Smooth muscle cell (in vitro differentiated cells): ENCODE measurements around the gene C9orf50. TPM values are rescaled to one million over a fixed set of nuclear protein-coding genes. Genes with fewer than 3 reads are reported as not detected.

Experiments
- DNase-seq: peaks from one replicate; lab custom pipeline; 2025; ENCODE audit not compliant: unreplicated experiment; lab: John Stamatoyannopoulos, UW
- H2AFZ ChIP-seq: fragments of 200-600 bp; sonication (generic); 2 replicates; pipeline ENCODE4 v1.6.0; 2016; ENCODE audit warnings: antibody characterized with exemption, low read depth, mild to moderate bottlenecking
- H3F3A ChIP-seq: fragments of 200-600 bp; sonication (generic); 2 replicates; pipeline ENCODE4 v1.6.0; 2017; ENCODE audit warnings: antibody characterized with exemption, low read depth
- H3K27ac ChIP-seq: fragments of 200-600 bp; sonication (generic); 2 replicates; pipeline ENCODE4 v1.5.1; 2016; ENCODE audit warnings: low read depth, mild to moderate bottlenecking
- H3K27me3 ChIP-seq: fragments of 200-600 bp; sonication (generic); 2 replicates; pipeline ENCODE4 v1.6.1; 2016; ENCODE audit warnings: low read depth, mild to moderate bottlenecking
- H3K36me3 ChIP-seq: fragments of 200-600 bp; sonication (generic); 2 replicates; pipeline ENCODE4 v1.5.1; 2016; ENCODE audit warnings: low read depth
- H3K4me1 ChIP-seq: fragments of 200-600 bp; sonication (generic); 2 replicates; pipeline ENCODE4 v1.5.1; 2016; ENCODE audit warnings: low read depth
- H3K4me2 ChIP-seq: fragments of 200-600 bp; sonication (generic); 2 replicates; pipeline ENCODE4 v1.6.0; 2016; ENCODE audit warnings: mild to moderate bottlenecking
- H3K4me3 ChIP-seq: fragments of 200-600 bp; sonication (generic); 2 replicates; pipeline ENCODE4 v1.5.1; 2016; ENCODE audit warnings: mild to moderate bottlenecking
- H3K79me2 ChIP-seq: fragments of 200-600 bp; sonication (generic); 2 replicates; pipeline ENCODE4 v1.6.0; 2016; ENCODE audit warnings: low read depth, mild to moderate bottlenecking
- H3K9ac ChIP-seq: fragments of 200-600 bp; sonication (generic); 2 replicates; pipeline ENCODE4 v1.6.0; 2016; ENCODE audit warnings: low read depth
- H3K9me3 ChIP-seq: fragments of 200-600 bp; sonication (generic); replicated peaks from 2 replicates; pipeline ENCODE4 v1.5.1; 2016; ENCODE audit warnings: low read depth
- H4K20me1 ChIP-seq: fragments of 200-600 bp; sonication (generic); 2 replicates; pipeline ENCODE4 v1.6.0; 2016; ENCODE audit warnings: low read depth
- CTCF ChIP-seq: fragments of 200-600 bp; sonication (generic); IDR thresholded peaks from 2 replicates; pipeline ENCODE4 v1.5.1; 2017; ENCODE audit warnings: borderline replicate concordance, mild to moderate bottlenecking, antibody characterized with exemption; ENCODE audit not compliant: insufficient read depth, poor library complexity, severe bottlenecking
- WGBS: methylation state at CpG from one replicate; pipeline ENCODE4 v1.1.7; 2016; ENCODE audit warnings: low lambda C conversion rate; 5-methylcytosine and 5-hydroxymethylcytosine counted together
- polyA plus RNA-seq: library from polyadenylated mRNA; unstranded; fragments of >200 nt; fragmentation: Nextera tagmentation; extraction: Ambion mirVana; gene quantifications from 2 replicates; pipeline ENCODE4 v1.2.1, GENCODE V29; 2016
- total RNA-seq: library from RNA; depleted of rRNA; stranded (reverse); fragments of >200 nt; gene quantifications from 2 replicates; pipeline ENCODE4 v1.2.3, GENCODE V29; 2014

C9orf50 gene
- total and polyA plus RNA-seq, 2 experiments from 2014 or later: 0.59 TPM; not detected in 1

GRCh38 chr9:129653823-129654553 lies 33.1 kb upstream of the C9orf50 start:
- Histone ChIP-seq H4K20me1 (no peaks in the 10 kb centered on the region), H3K27ac (no peak overlapping the region), H2AFZ (peak overlapping the region; percentile 71), H3K9me3 (no peaks in the 10 kb centered on the region), H3K4me3 (no peak overlapping the region), H3K36me3 (no peaks in the 10 kb centered on the region), H3K79me2 (no peaks in the 10 kb centered on the region), H3K4me2 (peak overlapping the region; percentile 16), H3K27me3 (no peaks in the 10 kb centered on the region), H3K4me1 (no peaks in the 10 kb centered on the region), H3K9ac (no peak overlapping the region), H3F3A (peaks cover 11% of the 10 kb centered on the region)
- no peak for DNase-seq
- 38% methylated on average over 17 of the region's 19 CpGs for WGBS
- no peak for TF ChIP-seq CTCF

- H3F3A ChIP-seq: no peaks in the 10 kb centered on the region
- no peak overlapping the region for H3K4me2 ChIP-seq
- TF ChIP-seq CTCF: no peak
- no peaks in the 10 kb centered on the region for H3K36me3 ChIP-seq
- no peak overlapping the region for H2AFZ ChIP-seq
- no peaks in the 10 kb centered on the region for H4K20me1 ChIP-seq
- no peaks in the 10 kb centered on the region for H3K9me3 ChIP-seq
- no peak overlapping the region for H3K4me3 ChIP-seq
- H3K79me2 ChIP-seq: no peaks in the 10 kb centered on the region
- no peak overlapping the region for H3K9ac ChIP-seq
- no peak for DNase-seq
- H3K27ac ChIP-seq: no peak overlapping the region
- no peaks in the 10 kb centered on the region for H3K4me1 ChIP-seq
- no peaks in the 10 kb centered on the region for H3K27me3 ChIP-seq
- WGBS: 84% methylated on average over 10 of the region's 10 CpGs
Observed at GRCh38 chr9:129650680-129651235, 29.9 kb upstream of the C9orf50 start.

- H3K9ac ChIP-seq: no peak overlapping the region
- no peaks in the 10 kb centered on the region for H3K4me1 ChIP-seq
- H3K27me3 ChIP-seq: no peaks in the 10 kb centered on the region
- H3K9me3 ChIP-seq: no peaks in the 10 kb centered on the region
- no peak for DNase-seq
- no peak overlapping the region for H3K4me3 ChIP-seq
- H3K79me2 ChIP-seq: no peaks in the 10 kb centered on the region
- no peaks in the 10 kb centered on the region for H3K36me3 ChIP-seq
- no peak for TF ChIP-seq CTCF
- H4K20me1 ChIP-seq: no peaks in the 10 kb centered on the region
- no peak overlapping the region for H2AFZ ChIP-seq
- H3K4me2 ChIP-seq: no peak overlapping the region
- H3K27ac ChIP-seq: no peak overlapping the region
- no peaks in the 10 kb centered on the region for H3F3A ChIP-seq
- WGBS: 69% methylated on average over 20 of the region's 20 CpGs
Observed at GRCh38 chr9:129649726-129650679, 29.1 kb upstream of the C9orf50 start.
